Esophagus mucosa (tissue), 1 donor: ENCODE measurements around the gene GYPC. TPM values are rescaled to one million over a fixed set of nuclear protein-coding genes. Genes with fewer than 3 reads are reported as not detected.
"Not testable (repeated sequence)": the region's sequence is repeated elsewhere in the genome, so short reads cannot be mapped to it uniquely, and the experiment has no call there.

Experiments
- ATAC-seq: fragments of 200-7000 bp; cut with Tn5 transposase; one replicate; pipeline ENCODE4 v1.9.1; 2020
- total RNA-seq: library from RNA; stranded (reverse); gene quantifications from one replicate; pipeline ENCODE4 v1.2.4, GENCODE V29; 2023
- donor health status: DM: yes; HTN: yes; CAD: no.

GYPC gene
- total RNA-seq, 1 donor from 2014 or later = 4.9 TPM

- no peak for ATAC-seq
Measured at GRCh38 chr2:126671488-126671887, 15.5 kb downstream of the GYPC start.

GRCh38 chr2:126672980-126673605 lies 17.1 kb downstream of the GYPC start:
- no peak for ATAC-seq

- no peak for ATAC-seq
Measured at GRCh38 chr2:126674075-126674744, 18.3 kb downstream of the GYPC start.

DNA sequence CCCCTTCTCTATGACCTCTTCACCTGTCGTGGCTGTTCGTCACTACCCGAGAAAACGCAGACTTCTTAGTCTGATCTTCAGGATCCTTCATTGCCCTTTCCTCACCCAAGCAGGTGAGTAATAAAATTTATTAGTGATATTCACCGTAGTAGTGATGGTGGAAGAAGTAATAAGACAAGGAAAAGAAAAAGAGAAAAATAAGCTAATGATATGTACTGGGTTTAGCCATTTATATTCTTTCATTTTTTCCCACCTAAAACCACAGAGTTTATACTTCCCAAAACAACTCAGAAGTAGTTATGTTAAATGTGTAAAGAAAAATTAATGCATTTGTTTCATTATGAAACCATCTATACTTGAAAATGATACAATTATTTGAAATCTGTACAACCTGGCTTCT lies 19.7 kb downstream of the GYPC start:
- ATAC-seq = no peak

DNA sequence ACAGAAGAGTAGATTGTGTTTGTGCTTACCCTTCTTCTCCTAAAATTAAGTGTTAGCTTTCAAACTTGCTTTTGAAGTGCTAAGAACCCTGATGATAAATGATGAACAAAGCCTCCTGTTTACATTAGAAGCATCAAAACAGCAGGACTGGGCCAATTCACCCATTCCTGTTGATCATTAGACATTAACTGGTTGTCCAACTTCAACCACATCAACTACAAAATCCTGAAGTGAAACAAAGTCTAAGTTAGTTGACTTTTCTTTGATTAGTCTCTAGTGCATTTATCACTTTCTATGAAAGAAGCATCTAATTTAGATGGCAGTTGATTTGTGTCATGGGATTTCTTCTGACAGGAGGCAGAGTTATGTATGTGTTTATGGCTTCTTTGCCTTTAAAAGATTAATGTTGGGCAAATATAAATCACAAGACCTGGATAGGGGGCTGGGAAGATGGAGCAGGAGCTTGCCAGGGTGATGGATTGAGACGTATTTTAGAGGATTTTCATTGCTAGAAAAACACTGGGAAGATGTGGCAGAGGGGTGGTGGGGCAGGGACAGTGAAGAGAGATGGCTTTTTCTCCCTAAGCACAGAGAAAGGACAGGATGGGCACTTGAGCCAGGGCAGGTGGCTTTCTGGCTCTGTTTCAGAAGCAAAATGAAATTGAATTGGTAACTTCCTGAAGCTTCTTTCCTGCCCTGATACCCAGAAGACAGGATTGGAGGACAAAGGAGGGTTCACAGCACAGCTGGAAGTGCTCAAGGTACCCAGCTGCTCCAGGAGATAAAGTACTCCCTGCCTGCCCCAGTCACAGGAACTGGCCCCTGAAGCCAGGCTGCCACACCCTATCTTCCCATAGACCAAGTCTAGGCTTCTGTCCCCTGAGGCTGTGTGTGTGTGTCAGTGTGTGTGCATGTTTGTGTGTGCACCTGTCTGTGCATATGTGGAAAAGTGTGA lies 20.5 kb downstream of the GYPC start:
- no peak for ATAC-seq

GRCh38 chr2:126677176-126677538 lies 21.2 kb downstream of the GYPC start:
- no peak for ATAC-seq

DNA sequence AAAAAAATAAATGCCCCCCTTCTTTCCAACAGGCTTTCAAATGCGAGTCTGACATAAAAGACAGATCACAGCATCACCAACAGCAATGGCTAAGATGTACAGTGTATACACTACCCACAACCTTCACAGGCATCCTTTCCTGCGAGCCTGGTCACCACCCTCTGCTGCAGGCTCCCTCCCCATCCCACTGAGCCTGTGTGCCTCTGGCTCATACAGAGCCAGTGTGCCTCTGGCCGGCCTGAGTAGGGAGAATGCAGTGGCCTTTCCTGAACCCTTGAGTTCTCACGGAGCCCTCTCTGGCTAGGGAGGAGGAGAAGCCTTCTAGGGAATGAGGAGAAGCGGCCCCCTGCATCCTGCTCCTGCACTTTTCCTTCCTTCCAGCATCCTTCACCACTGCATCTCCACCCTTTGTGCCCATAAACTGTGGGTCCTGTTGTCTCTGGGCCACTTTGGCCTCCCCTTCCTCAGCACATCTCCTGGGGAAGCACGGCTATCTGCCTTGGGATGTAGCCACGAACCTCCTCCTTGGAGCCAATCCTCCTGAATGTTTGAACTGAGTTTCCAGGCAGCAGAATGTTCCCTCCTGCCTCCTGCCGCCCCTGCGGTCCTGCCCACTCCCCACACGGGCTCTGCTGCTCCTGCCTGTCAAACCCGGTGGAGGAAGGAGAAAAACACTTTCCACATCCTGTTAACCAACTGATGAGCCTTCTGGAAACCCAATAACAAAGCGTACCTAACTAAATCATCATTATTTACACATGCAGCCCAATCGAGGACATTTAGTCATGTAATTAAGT lies 22.5 kb downstream of the GYPC start:
- ATAC-seq = no peak

- no peak for ATAC-seq
Measured at GRCh38 chr2:126679094-126679713, 23.2 kb downstream of the GYPC start.

GRCh38 chr2:126681505-126681904 lies 25.5 kb downstream of the GYPC start:
- no peak for ATAC-seq

GRCh38 chr2:126685629-126686028 lies 29.7 kb downstream of the GYPC start:
- ATAC-seq = no peak

DNA sequence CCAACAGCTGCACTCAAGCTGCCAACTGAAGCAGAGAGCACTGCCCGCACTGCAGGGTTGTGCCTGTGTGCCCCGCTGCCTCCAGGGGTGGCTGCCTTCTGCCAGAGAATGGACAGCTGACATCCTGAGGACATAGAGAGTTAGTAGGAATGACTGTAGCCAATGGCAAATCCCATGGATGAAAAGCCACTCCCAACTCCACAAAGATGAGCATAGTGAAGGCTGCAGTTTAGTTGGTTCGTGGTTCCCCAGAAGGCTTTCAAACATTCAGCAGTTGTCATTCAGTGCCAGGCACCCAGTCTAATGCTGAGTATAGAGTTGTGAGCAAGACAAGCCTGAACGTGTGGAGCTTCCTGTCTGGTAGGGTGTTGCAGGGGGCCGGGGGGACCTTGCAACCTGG lies 30.3 kb downstream of the GYPC start:
- no peak for ATAC-seq

DNA sequence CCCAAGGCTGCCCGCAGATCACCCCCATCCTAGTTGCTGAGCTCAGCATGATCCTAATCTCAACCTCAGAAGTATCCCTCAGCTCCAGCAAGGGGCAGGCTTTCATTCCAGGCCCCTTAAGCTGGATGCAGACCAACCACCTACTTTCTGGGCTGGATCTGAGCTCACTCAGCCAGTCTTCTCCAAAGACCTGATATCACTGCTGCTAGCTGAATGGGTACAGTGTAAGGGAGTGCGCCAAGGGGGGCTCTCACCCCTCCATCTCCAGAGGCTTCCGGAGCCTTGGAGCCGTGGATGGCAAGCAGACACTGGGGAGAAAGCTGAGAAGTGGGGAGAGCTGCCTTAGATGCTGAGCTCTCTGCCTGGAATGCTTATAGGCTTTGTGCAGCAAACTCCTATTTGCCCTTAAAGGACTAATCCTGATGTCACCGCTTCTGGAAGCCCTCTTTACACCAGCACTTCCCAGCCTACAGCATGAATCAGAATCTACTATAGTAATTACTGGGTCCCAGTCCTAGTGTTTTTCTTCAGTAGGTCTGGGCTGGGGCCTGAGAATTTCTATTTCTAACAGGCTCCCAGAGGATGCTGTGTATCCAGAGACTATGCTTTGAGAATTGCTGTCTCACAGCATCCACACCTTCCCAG lies 31.0 kb downstream of the GYPC start:
- no peak for ATAC-seq

DNA sequence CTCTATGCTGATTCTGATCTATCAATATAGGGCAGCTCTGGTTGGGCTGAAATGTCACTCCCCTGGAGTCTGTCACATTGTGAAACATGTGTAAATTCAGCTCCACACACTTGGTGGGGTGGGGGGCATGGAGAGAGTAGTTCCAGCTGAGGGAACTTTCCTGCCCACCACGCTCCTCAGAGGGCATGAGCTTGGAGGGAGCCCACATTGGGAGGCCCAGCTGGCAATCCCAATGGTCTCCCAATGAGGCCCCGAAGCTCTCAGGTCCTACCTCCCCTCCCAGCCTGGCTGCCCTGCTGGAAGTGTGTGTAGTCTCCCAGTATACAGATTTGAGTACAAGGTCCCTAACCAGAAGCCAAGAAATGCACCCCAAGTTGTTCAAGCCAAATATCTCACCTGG lies 31.5 kb downstream of the GYPC start:
- ATAC-seq = no peak

GRCh38 chr2:126688594-126688993 lies 32.6 kb downstream of the GYPC start:
- ATAC-seq = not testable (repeated sequence)

- ATAC-seq = not testable (repeated sequence)
Measured at GRCh38 chr2:126692241-126692640, 36.3 kb downstream of the GYPC start.

GRCh38 chr2:126692934-126693592 lies 37.1 kb downstream of the GYPC start:
- ATAC-seq = not testable (repeated sequence)

DNA sequence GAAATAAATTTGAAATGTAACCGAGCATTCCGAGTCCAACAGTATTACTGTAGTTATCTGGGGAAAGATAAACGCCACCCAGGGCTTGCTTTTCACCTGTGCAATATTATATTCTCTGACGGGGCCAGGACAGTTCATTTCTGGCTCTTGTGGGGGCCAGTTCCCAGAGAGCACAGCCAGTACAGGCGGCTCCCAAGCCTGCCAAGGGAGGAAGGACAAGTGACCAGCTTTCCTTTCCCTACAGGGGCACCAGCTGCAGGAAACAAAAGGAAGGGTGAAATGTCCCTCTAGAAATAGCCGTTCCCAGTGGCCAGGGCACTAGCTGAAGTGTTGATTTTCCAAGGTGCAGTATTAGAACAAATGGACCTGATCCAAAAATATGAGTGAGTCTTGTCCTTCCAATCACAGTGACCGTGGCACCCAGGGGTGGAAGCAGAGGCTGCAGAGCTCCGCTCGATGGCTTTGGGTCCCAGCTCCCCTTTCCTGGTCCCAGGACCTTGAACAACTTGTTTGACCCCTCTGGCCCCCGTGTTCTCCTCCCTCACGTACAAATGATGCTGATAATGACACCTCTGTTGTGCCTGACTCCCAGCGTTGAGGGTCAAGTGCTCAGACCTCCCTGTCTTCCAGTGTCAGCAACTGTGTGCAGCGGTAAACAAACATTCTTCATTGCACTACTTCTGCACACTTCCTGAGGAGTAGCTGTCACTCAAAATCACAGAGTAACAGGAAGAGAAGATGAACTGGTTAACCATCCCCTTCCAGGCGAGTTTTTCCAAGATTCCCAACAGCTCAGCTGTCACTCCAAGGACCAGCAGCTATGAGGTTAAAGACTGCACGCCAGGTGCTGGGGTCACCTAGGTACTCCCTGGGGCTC lies 40.9 kb downstream of the GYPC start:
- no peak for ATAC-seq

DNA sequence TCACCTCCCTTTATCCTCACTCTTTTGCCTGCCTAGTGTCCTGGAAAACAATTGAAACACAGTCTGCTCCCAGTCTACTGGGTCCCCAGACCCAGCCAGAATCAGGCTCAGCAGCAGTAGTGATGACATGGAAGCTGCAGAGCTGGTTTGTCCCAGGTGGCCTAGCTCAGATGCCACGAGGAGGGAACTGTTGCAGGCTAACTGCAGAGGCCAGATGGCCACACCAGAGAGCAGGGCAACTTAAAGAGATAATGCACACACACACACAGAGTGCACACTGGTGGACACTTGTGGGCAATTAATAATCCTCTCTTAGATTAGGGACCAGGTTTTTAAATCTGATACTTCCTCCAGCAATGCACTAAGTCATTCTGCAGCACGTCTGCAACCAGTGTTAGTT lies 42.4 kb downstream of the GYPC start:
- no peak for ATAC-seq

GRCh38 chr2:126699018-126699417 lies 43.1 kb downstream of the GYPC start:
- ATAC-seq = no peak
